Myocyte (in vitro differentiated cells): ENCODE measurements around the gene NPAS3. TPM values are rescaled to one million over a fixed set of nuclear protein-coding genes. Genes with fewer than 3 reads are reported as not detected.

Experiments used
- DNase-seq: peaks from one replicate; pipeline ENCODE4 v3.0.0-alpha.2; 2012; ENCODE audit warnings: low read depth
- total RNA-seq: library from RNA; depleted of rRNA; stranded (reverse); fragments of >200 nt; gene quantifications from 2 replicates; pipeline ENCODE4 v1.2.3, GENCODE V29; 2014

Gene NPAS3
- total RNA-seq, 1 donor from 2014 or later = 0.19 TPM

GRCh38 chr14:33661101-33661500 lies 722.4 kb downstream of the NPAS3 start:
- no peak for DNase-seq

GRCh38 chr14:33668066-33668465 lies 729.4 kb downstream of the NPAS3 start:
- DNase-seq = no peak

GRCh38 chr14:33669111-33669510 lies 730.4 kb downstream of the NPAS3 start:
- DNase-seq = no peak

- no peak for DNase-seq
Observed at GRCh38 chr14:33670235-33670634, 731.6 kb downstream of the NPAS3 start.

- no peak for DNase-seq
Observed at GRCh38 chr14:33671556-33671955, 732.9 kb downstream of the NPAS3 start.

GRCh38 chr14:33674927-33675326 lies 736.2 kb downstream of the NPAS3 start:
- DNase-seq = no peak

- no peak for DNase-seq
Observed at GRCh38 chr14:33675415-33676130, 736.9 kb downstream of the NPAS3 start.

- DNase-seq = peak; percentile 88
Observed at GRCh38 chr14:33676135-33676566, 737.5 kb downstream of the NPAS3 start.

GRCh38 chr14:33676891-33677290 lies 738.2 kb downstream of the NPAS3 start:
- no peak for DNase-seq

- DNase-seq = no peak
Observed at GRCh38 chr14:33678005-33678404, 739.3 kb downstream of the NPAS3 start.

- no peak for DNase-seq
Observed at GRCh38 chr14:33679025-33679424, 740.3 kb downstream of the NPAS3 start.

GRCh38 chr14:33679461-33680225 lies 741.0 kb downstream of the NPAS3 start:
- peak; percentile 28 for DNase-seq

- DNase-seq = no peak
Observed at GRCh38 chr14:33680873-33681272, 742.2 kb downstream of the NPAS3 start.

GRCh38 chr14:33682760-33683159 lies 744.1 kb downstream of the NPAS3 start:
- peak; percentile 90 for DNase-seq

GRCh38 chr14:33685026-33685425 lies 746.3 kb downstream of the NPAS3 start:
- DNase-seq = no peak

- DNase-seq = no peak
Observed at GRCh38 chr14:33685698-33686097, 747.0 kb downstream of the NPAS3 start.

GRCh38 chr14:33686218-33686617 lies 747.5 kb downstream of the NPAS3 start:
- DNase-seq = no peak

GRCh38 chr14:33686856-33687255 lies 748.2 kb downstream of the NPAS3 start:
- DNase-seq = no peak

GRCh38 chr14:33689680-33690079 lies 751.0 kb downstream of the NPAS3 start:
- DNase-seq = no peak

GRCh38 chr14:33691907-33692306 lies 753.2 kb downstream of the NPAS3 start:
- no peak for DNase-seq

- peak; percentile 16 for DNase-seq
Observed at GRCh38 chr14:33692762-33693161, 754.1 kb downstream of the NPAS3 start.

- DNase-seq = no peak
Observed at GRCh38 chr14:33693237-33693636, 754.6 kb downstream of the NPAS3 start.

- DNase-seq = no peak
Observed at GRCh38 chr14:33696165-33696564, 757.5 kb downstream of the NPAS3 start.
